CD4-positive, alpha-beta T cell treated with Interleukin-6 for 4 hours (primary cell): ENCODE results near the gene SEC31A.
"Not testable (repeated sequence)": the region's sequence is repeated elsewhere in the genome, so short reads cannot be mapped to it uniquely, and the experiment has no call there.

Source experiments
- DNase-seq: peaks from one replicate; pipeline ENCODE4 v3.0.0-alpha.2; 2020; ENCODE audit warnings: mixed read lengths

The SEC31A gene

DNA sequence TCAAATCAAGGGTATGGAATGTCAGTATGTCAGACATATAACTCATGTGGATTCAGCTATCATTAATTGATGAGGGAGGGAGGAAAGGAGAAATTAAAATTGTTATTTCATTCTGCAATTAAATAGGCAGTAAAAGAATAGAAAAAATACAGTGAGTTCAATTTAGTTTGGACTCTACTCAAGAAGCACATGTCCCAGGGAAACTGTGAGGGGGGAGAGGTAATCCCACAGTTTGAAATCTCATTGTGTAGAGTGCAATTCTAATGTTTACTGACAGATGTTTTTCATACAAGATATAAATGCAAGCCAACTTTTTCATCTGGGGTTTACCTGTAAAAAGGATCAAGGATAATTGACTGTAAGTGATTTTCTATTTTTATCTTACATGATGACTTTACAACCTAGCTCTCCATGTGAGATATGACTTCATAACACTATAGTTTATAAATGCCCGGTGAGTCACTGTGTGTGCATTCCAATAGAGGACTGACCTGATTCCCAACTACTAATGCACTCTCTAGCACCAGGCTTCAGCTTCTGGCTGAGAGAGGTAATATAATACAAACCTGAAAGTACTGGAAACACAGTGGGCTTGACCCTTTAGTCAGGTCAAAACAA is 57.1 kb downstream of the SEC31A start:
- DNase-seq: no peak

GRCh38 chr4:82833060-82833459 is 57.9 kb downstream of the SEC31A start:
- not testable (repeated sequence) for DNase-seq

- no peak for DNase-seq
Observed at GRCh38 chr4:82825425-82825824, 65.5 kb downstream of the SEC31A start.

- no peak for DNase-seq
Observed at GRCh38 chr4:82823062-82823461, 67.9 kb downstream of the SEC31A start.

GRCh38 chr4:82820689-82821088 is 70.3 kb downstream of the SEC31A start:
- no peak for DNase-seq

DNA sequence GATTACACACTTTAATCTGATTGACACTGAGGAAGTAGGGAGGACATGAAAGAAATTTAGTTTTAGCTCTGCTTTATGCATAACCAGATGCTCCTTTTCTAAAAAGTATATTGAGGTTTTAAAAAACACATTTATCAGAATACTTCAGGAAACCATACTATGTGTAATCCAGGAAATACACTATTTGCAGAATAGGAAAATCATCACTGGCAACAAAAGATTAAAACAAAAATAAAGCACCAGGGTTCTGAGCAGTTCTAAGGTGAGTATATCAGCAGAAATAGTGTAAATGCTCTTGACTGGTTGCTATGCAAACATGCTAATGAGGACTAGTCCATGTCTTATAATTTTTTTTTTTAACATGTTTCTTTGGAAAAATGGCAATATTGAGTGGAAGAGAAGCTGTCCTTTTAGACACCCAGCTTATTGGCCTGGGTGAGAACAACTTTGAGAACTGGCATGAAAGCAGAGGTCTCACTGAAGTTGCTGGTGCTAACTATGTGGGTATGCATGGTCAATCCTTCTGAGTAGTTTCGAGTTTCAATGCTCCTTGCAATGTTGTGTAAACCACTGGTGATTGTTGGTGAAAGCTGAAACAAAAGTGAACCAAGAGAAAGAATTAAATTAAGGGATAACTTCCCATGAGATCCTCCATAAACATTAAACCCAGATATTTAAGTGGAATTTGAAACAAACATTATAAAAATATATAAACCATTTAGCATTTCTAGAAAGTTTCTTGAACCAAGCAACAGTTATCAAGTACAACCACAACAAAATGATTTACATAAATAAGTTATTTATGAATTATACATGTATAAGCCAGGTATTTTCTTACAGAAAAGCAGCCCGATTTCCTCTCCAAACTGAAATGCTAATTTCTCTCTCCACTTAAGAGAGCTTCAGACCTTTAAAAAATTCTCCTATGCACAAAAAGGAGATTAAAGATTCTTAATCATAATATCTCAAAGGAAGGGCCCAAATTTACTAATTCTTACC is 72.0 kb downstream of the SEC31A start:
- DNase-seq: no peak

DNA sequence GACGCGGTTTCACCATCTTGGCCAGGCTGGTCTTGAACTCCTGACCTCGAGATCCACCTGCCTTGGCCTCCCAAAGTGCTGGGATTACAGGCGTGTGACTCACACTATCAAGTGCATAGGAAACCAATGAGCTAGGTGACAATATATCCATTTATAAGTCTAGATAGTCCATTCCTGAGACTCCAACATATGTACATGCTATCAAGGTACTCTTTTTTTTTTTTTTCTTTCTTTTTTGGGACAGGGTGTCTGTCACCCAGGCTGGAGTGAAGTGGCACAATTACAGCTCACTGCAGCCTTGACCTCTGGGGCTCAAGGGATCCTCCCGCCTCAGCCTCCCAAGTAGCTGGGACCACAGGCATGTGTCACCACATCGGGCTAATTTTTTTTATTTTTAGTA is 74.1 kb downstream of the SEC31A start:
- not testable (repeated sequence) for DNase-seq

GRCh38 chr4:82814034-82814433 is 76.9 kb downstream of the SEC31A start:
- DNase-seq: no peak

- no peak for DNase-seq
Observed at GRCh38 chr4:82811838-82812341, 79.1 kb downstream of the SEC31A start.

- no peak for DNase-seq
Observed at GRCh38 chr4:82811392-82811791, 79.6 kb downstream of the SEC31A start.

DNA sequence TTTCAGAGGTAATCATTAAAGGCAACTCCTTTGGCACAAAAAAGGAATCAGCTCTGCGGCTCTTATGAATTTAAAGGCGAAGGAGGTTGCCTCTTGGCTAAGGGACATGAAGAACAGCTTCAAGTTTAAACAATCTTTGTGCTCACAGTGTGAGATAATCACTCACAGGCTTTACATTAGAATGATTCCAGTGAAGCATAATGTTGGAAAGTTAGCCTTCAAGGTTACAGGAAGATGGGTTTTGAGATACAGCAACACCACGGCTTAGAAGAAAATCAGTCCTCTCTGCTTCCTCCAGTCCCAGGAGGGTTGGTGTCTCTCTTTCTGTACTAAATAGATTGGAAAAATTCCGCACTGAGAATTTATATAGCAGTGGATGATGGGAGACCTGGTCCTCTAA is 80.8 kb downstream of the SEC31A start:
- DNase-seq: no peak

GRCh38 chr4:82809619-82810018 is 81.3 kb downstream of the SEC31A start:
- no peak for DNase-seq

DNA sequence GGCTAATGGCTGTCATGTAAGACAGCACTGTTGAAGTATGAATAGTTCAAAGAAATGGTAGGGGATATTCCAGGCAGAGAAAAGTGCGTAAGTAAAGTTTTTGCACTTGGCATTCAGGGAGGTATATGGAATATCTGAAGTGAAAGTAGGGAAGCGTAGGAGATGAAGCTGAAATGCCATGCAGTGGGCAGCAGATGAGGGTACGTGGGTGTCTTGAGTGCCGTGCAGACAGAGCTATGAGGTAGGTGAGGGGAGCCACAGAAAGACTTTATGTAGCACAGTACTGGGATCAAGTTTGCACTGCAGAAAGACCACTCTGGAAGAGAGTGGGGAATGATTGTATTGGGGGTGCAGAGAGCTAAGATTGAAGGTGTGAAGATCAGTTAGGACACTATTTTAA is 87.2 kb downstream of the SEC31A start:
- no peak for DNase-seq

DNA sequence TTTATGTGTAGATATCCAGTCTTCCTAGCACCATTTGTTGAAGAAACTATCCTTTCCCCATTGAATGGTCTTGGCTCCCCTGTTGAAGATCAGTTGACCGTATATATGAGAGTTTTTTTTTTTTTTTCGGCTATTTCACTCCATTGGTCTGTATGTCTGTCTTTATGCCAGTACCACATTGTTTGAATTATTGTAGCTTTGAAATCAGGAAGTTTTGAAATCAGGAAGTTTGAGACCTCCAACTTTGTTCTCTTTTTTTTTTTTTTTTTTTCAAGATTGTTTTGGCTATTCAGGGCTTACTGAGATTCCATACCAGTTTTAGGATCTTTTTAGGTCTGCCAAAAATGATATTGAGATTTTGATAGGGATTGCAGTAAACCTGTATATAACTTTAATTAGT is 88.0 kb downstream of the SEC31A start:
- DNase-seq: no peak

- no peak for DNase-seq
Observed at GRCh38 chr4:82801910-82802521, 88.9 kb downstream of the SEC31A start.

- DNase-seq: no peak
Observed at GRCh38 chr4:82799006-82799881, 91.7 kb downstream of the SEC31A start.

- DNase-seq: peak; percentile 35
Observed at GRCh38 chr4:82798168-82799005, 92.6 kb downstream of the SEC31A start, which contains the start of gene SCD5. Gene SCD5 (minus strand): TSS chr4:82798796. CDS start chr4:82798537, 259 bp downstream.

DNA sequence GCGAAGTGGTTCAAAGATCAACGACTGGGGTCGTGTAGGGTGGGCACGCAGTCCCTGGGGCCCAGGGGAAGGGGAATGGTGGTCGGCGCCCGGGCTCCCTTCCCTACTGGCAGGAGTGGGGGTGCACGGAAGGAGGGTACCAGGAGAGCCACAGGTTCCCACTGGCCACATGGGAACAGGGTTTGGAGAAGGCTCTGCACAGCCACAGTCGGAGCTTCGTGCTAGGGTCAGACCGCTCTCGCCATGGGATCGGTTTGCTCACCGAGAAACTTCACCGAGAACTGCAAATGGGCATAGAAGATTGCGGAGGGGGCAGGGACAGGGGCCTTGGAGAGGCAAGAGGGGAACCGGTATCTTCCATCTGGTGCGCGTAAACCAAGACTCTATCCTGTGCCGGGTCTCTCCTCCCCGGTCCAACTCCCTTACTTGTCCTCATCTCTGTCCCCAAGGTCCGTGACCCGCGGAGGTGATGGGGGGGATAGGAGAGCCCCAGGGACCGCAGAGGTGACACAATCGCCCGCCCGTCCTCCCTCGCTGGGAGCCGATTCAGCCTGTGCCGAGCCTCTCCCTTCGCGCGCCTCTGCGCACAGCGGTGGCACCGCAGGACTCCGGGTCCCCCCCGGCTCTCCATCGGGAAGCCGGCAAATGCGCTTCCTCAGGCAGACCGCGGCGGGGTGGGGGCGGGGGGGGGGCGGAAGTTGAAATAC is 93.4 kb downstream of the SEC31A start:
- no peak for DNase-seq

GRCh38 chr4:82797040-82797404 is 93.9 kb downstream of the SEC31A start:
- DNase-seq: no peak

DNA sequence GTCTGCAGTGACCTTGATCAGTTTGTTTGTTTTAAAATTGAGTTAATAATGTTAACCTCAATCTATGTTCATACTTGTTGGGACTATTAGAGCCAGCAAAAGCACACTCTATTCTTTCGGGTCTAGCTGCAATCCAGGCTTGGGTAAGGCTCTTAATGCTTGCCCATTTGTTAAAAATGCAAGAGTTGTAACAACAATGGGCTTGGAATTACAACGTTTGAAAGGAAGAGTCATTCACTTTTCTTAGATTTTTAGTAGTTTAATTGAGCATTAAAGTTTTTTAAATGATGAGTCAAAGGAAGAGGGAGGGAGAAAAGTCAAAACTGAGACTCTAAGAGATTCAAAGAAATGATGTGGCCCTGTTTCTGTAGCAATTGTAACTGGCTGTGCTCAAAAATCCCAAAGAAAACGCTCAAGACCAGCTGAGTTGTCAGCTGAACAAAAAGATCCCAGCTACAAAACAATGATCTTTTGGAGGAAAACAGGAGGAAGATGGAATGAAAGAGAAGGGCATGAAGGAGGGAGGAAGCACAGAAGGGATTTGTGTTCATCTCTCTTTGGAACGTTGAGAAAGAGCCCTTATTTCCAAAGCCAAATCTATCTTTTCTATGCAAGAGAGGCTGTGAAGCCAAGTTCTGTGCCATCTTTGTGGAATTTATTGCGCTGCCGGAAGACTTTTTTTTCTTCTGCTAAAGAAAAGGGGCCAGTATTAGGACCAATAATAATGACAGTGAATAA is 97.9 kb downstream of the SEC31A start:
- DNase-seq: no peak
